SK-N-MC (cell line): ENCODE results near the gene ZNF823.

Source experiments
- DNase-seq: peaks from one replicate; pipeline ENCODE4 v3.0.0-alpha.2; 2011; ENCODE audit warnings: low read depth, low spot score
- H3K27ac ChIP-seq: fragments of 200-600 bp; sonication (generic); 2 replicates; pipeline ENCODE4 v1.5.1; 2016; ENCODE audit warnings: mixed run types
- H3K36me3 ChIP-seq: fragments of 200-600 bp; sonication (generic); 2 replicates; pipeline ENCODE4 v1.6.1; 2017; ENCODE audit warnings: antibody characterized with exemption, low read length, mixed read lengths; ENCODE audit not compliant: insufficient read depth
- H3K4me3 ChIP-seq: fragments of 200-600 bp; sonication (generic); 2 replicates; pipeline ENCODE4 v1.5.1; 2016
- H3K9ac ChIP-seq: fragments of 200-600 bp; sonication (generic); 2 replicates; pipeline ENCODE4 v1.8.0; 2017; ENCODE audit warnings: mixed run types, mixed read lengths; ENCODE audit not compliant: insufficient read length
- H3K9me3 ChIP-seq: fragments of 200-600 bp; sonication (generic); 2 replicates; pipeline ENCODE4 v1.6.1; 2017; ENCODE audit warnings: low read depth, mild to moderate bottlenecking, antibody characterized with exemption, low read length, moderate library complexity, mixed read lengths
- EZH2 ChIP-seq: fragments of 200-600 bp; sonication (generic); IDR thresholded peaks from one replicate; pipeline ENCODE4 v1.6.1; 2017; ENCODE audit warnings: antibody characterized with exemption
- FOXP2 ChIP-seq: optimal IDR thresholded peaks from 2 replicates; pipeline ENCODE3; 2011; ENCODE audit warnings: mild to moderate bottlenecking, moderate library complexity; ENCODE audit not compliant: insufficient read depth; ENCODE audit errors: extremely low read length, control extremely low read depth
- POLR2AphosphoS5 ChIP-seq: IDR thresholded peaks from 2 replicates; pipeline ENCODE4 v1.6.1; 2012; ENCODE audit warnings: mild to moderate bottlenecking, low read depth, low read length, borderline replicate concordance

ZNF823 gene

GRCh38 chr19:11752244-11752736 lies 13.5 kb upstream of the ZNF823 start:
- DNase-seq, result no peak
- Histone ChIP-seq H3K9me3 (peaks cover 13% of the 10 kb centered on the region; the same call in 1 of the 2 replicates), H3K36me3 (no peaks in the 10 kb centered on the region), H3K4me3 (no peak overlapping the region), H3K27ac (no peak overlapping the region), H3K9ac (no peak overlapping the region)
- no peak for TF ChIP-seq FOXP2
- no peak for TF ChIP-seq POLR2AphosphoS5
- TF ChIP-seq EZH2, result no peak

GRCh38 chr19:11749751-11750150 lies 11.0 kb upstream of the ZNF823 start:
- no peak for DNase-seq
- no peak overlapping the region for H3K4me3 ChIP-seq
- 0 out of 2 replicates have a peak, but pooled peaks cover 14% of the 10 kb centered on the region for H3K9me3 ChIP-seq
- TF ChIP-seq POLR2AphosphoS5, result no peak
- no peak for TF ChIP-seq EZH2
- no peak for TF ChIP-seq FOXP2
- H3K36me3 ChIP-seq, result no peaks in the 10 kb centered on the region
- no peak overlapping the region for H3K9ac ChIP-seq
- H3K27ac ChIP-seq, result no peak overlapping the region

GRCh38 chr19:11747277-11747676 lies 8.5 kb upstream of the ZNF823 start:
- no peak for DNase-seq
- H3K9ac ChIP-seq, result no peak overlapping the region
- no peak overlapping the region for H3K4me3 ChIP-seq
- no peaks in the 10 kb centered on the region for H3K36me3 ChIP-seq
- 0 out of 2 replicates have a peak, but pooled peaks cover 14% of the 10 kb centered on the region for H3K9me3 ChIP-seq
- TF ChIP-seq POLR2AphosphoS5 (no peak), EZH2 (no peak), FOXP2 (no peak)
- no peak overlapping the region for H3K27ac ChIP-seq

GRCh38 chr19:11745869-11746268 lies 7.1 kb upstream of the ZNF823 start:
- Histone ChIP-seq H3K4me3 (no peak overlapping the region), H3K36me3 (no peaks in the 10 kb centered on the region), H3K27ac (no peak overlapping the region), H3K9me3 (0 out of 2 replicates have a peak, but pooled peaks cover 14% of the 10 kb centered on the region), H3K9ac (no peak overlapping the region)
- TF ChIP-seq EZH2, result no peak
- TF ChIP-seq FOXP2, result no peak
- TF ChIP-seq POLR2AphosphoS5, result no peak
- no peak for DNase-seq

- H3K9ac ChIP-seq, result peak overlapping the region; percentile 83
- H3K36me3 ChIP-seq, result no peaks in the 10 kb centered on the region
- no peaks in the 10 kb centered on the region for H3K9me3 ChIP-seq
- TF ChIP-seq POLR2AphosphoS5 (no peak), FOXP2 (no peak), EZH2 (no peak)
- no peak overlapping the region for H3K27ac ChIP-seq
- H3K4me3 ChIP-seq, result peak overlapping the region; percentile 93
- no peak for DNase-seq
Measured at GRCh38 chr19:11737964-11738745, 591 bp downstream of the ZNF823 start.

GRCh38 chr19:11736696-11737095 lies 2.0 kb downstream of the ZNF823 start:
- Histone ChIP-seq H3K9ac (no peak overlapping the region), H3K36me3 (no peaks in the 10 kb centered on the region), H3K9me3 (no peaks in the 10 kb centered on the region), H3K27ac (peak overlapping the region; percentile 60; the same call in 1 of the 2 replicates), H3K4me3 (peak overlapping the region; percentile 36)
- no peak for TF ChIP-seq EZH2
- TF ChIP-seq FOXP2, result no peak
- TF ChIP-seq POLR2AphosphoS5, result no peak; the same call in 1 of the 2 replicates
- DNase-seq, result peak; percentile 81

GRCh38 chr19:11735375-11735774 lies 3.4 kb downstream of the ZNF823 start:
- Histone ChIP-seq H3K4me3 (no peak overlapping the region), H3K9me3 (no peaks in the 10 kb centered on the region), H3K27ac (0 out of 2 replicates have a peak overlapping the region, but pooled peaks have one; percentile 49), H3K9ac (no peak overlapping the region), H3K36me3 (peaks cover 4% of the 10 kb centered on the region)
- DNase-seq, result no peak
- TF ChIP-seq EZH2 (no peak), POLR2AphosphoS5 (no peak), FOXP2 (no peak)

GRCh38 chr19:11729586-11729985 lies 9.2 kb downstream of the ZNF823 start:
- H3K36me3 ChIP-seq, result peaks cover 15% of the 10 kb centered on the region

GRCh38 chr19:11722414-11722813 lies 16.3 kb downstream of the ZNF823 start:
- Histone ChIP-seq H3K4me3 (no peak overlapping the region), H3K36me3 (peaks cover 47% of the 10 kb centered on the region), H3K9ac (no peak overlapping the region), H3K9me3 (peaks cover 21% of the 10 kb centered on the region), H3K27ac (no peak overlapping the region)
- DNase-seq, result no peak
- TF ChIP-seq FOXP2, result no peak
- no peak for TF ChIP-seq POLR2AphosphoS5
- no peak for TF ChIP-seq EZH2

More at GRCh38 chr19:11729586-11729985, 9.2 kb downstream of the ZNF823 start:
- H3K27ac ChIP-seq, result no peak overlapping the region
- no peak for DNase-seq
- no peak overlapping the region for H3K4me3 ChIP-seq
- TF ChIP-seq FOXP2 (no peak), EZH2 (no peak), POLR2AphosphoS5 (no peak)
- H3K9me3 ChIP-seq, result 0 out of 2 replicates have a peak, but pooled peaks cover 4% of the 10 kb centered on the region
- no peak overlapping the region for H3K9ac ChIP-seq
